WTC11 (cell line): ENCODE measurements around the gene SCIMP.

Experiments
- AFF4 ChIP-seq: sonication (generic); formaldehyde crosslinking; IDR thresholded peaks from 2 replicates; pipeline ENCODE4 v1.8.1; 2023; ENCODE audit warnings: mild to moderate bottlenecking, missing genetic modification reagents, borderline replicate concordance
- ATF2 ChIP-seq: sonication (generic); formaldehyde crosslinking; IDR thresholded peaks from 2 replicates; pipeline ENCODE4 v1.8.1; 2022; ENCODE audit warnings: low read depth, missing genetic modification reagents, borderline replicate concordance
- CTCF ChIP-seq: fragments of 200-600 bp; IDR thresholded peaks from 2 replicates; pipeline ENCODE4 v1.8.0; 2022; ENCODE audit warnings: antibody characterized with exemption
- E2F4 ChIP-seq: sonication (generic); formaldehyde crosslinking; IDR thresholded peaks from 2 replicates; pipeline ENCODE4 v1.8.1; 2022; ENCODE audit warnings: low read depth, mild to moderate bottlenecking, moderate library complexity, missing genetic modification reagents, borderline replicate concordance
- ELF4 ChIP-seq: sonication (generic); formaldehyde crosslinking; IDR thresholded peaks from 2 replicates; pipeline ENCODE4 v1.8.1; 2022; ENCODE audit warnings: low read depth, mild to moderate bottlenecking, moderate library complexity, missing genetic modification reagents
- ETV6 ChIP-seq: sonication (generic); formaldehyde crosslinking; IDR thresholded peaks from 2 replicates; pipeline ENCODE4 v1.8.1; 2022; ENCODE audit warnings: mild to moderate bottlenecking, missing genetic modification reagents
- FOXP1 ChIP-seq: sonication (generic); formaldehyde crosslinking; IDR thresholded peaks from 2 replicates; pipeline ENCODE4 v1.8.0; 2022; ENCODE audit warnings: missing genetic modification reagents, mild to moderate bottlenecking, moderate library complexity, borderline replicate concordance
- GRHL2 ChIP-seq: fragments of 250-450 bp; sonication (Bioruptor Pico); IDR thresholded peaks from 2 replicates; pipeline ENCODE4 v1.8.0; 2022; ENCODE audit warnings: mild to moderate bottlenecking, moderate library complexity; ENCODE audit not compliant: insufficient replicate concordance, severe bottlenecking
- HMGXB4 ChIP-seq: sonication (generic); formaldehyde crosslinking; IDR thresholded peaks from 2 replicates; pipeline ENCODE4 v1.8.1; 2023; ENCODE audit warnings: mild to moderate bottlenecking, moderate library complexity, missing genetic modification reagents
- IRF1 ChIP-seq: sonication (generic); formaldehyde crosslinking; IDR thresholded peaks from 2 replicates; pipeline ENCODE4 v1.8.0; 2023; ENCODE audit warnings: missing genetic modification reagents
- NFYB ChIP-seq: sonication (generic); formaldehyde crosslinking; conservative IDR thresholded peaks from 2 replicates; pipeline ENCODE4 v1.8.0; 2022; ENCODE audit warnings: low read depth, missing genetic modification reagents
- NR1H2 ChIP-seq: sonication (generic); formaldehyde crosslinking; IDR thresholded peaks from 2 replicates; pipeline ENCODE4 v1.9.0; 2021; ENCODE audit warnings: mild to moderate bottlenecking, moderate library complexity, missing genetic modification reagents
- USF2 ChIP-seq: sonication (generic); formaldehyde crosslinking; IDR thresholded peaks from 2 replicates; pipeline ENCODE4 v1.8.1; 2023; ENCODE audit warnings: mild to moderate bottlenecking, missing genetic modification reagents, moderate library complexity
- ZSCAN18 ChIP-seq: fragments of 250-450 bp; sonication (Bioruptor Pico); IDR thresholded peaks from 2 replicates; pipeline ENCODE4 v2.1.2; 2022; ENCODE audit warnings: mild to moderate bottlenecking, moderate library complexity

GRCh38 chr17:5238333-5238732 is 3.7 kb upstream of the SCIMP start:
- TF ChIP-seq ELF4 (CRISPR knock-in tag) (no peak), E2F4 (CRISPR knock-in tag) (no peak), ATF2 (CRISPR knock-in tag) (no peak), USF2 (no peak), HMGXB4 (no peak), CTCF (no peak), GRHL2 (no peak), IRF1 (CRISPR knock-in tag) (no peak), AFF4 (CRISPR knock-in tag) (no peak), NR1H2 (CRISPR knock-in tag) (no peak), ZSCAN18 (CRISPR knock-in tag) (no peak), ETV6 (CRISPR knock-in tag) (no peak), NFYB (CRISPR knock-in tag) (no peak), FOXP1 (CRISPR knock-in tag) (no peak)
